Measurements from ENCODE around the gene NXN.

NXN gene

DNA sequence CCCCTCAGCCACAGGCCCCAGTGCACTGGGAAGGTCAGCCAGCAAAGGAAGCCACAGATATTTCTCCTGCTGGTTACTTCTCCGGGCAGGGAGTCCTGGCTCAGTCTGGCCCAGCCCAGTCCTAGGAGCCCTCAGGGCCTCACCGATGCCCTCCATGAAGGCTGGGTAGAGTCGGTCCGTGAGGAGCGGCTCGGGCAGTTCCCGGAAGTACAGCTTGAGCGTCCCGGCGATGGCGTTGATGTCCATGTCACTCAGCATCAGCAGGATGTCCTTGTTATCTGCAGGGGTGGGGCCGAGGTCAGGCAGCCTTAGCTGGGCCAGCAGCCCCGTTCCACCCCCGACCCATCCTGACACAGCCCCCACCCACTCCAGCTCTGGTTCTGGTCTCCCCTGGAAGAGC, 31.0 kb upstream of the NXN start:
- H3K27me3 ChIP-seq (ENCODE audit: insufficient read depth, poor library complexity, severe bottlenecking), result no peaks in the 10 kb centered on the region
- no peak for DNase-seq (ENCODE audit: low read depth in 1 of 2, low spot score in 1 of 2)
- TF ChIP-seq CTCF (IDR thresholded peaks at IDR 0.05; ENCODE audit: insufficient read depth, low read length), result no peak
- no peak for TF ChIP-seq SPI1 (IDR thresholded peaks at IDR 0.05; ENCODE audit: borderline replicate concordance, low read depth)
- TF ChIP-seq POLR2AphosphoS5 (IDR thresholded peaks at IDR 0.05; ENCODE audit: low read depth), result no peak
- TF ChIP-seq, protein P1, sequence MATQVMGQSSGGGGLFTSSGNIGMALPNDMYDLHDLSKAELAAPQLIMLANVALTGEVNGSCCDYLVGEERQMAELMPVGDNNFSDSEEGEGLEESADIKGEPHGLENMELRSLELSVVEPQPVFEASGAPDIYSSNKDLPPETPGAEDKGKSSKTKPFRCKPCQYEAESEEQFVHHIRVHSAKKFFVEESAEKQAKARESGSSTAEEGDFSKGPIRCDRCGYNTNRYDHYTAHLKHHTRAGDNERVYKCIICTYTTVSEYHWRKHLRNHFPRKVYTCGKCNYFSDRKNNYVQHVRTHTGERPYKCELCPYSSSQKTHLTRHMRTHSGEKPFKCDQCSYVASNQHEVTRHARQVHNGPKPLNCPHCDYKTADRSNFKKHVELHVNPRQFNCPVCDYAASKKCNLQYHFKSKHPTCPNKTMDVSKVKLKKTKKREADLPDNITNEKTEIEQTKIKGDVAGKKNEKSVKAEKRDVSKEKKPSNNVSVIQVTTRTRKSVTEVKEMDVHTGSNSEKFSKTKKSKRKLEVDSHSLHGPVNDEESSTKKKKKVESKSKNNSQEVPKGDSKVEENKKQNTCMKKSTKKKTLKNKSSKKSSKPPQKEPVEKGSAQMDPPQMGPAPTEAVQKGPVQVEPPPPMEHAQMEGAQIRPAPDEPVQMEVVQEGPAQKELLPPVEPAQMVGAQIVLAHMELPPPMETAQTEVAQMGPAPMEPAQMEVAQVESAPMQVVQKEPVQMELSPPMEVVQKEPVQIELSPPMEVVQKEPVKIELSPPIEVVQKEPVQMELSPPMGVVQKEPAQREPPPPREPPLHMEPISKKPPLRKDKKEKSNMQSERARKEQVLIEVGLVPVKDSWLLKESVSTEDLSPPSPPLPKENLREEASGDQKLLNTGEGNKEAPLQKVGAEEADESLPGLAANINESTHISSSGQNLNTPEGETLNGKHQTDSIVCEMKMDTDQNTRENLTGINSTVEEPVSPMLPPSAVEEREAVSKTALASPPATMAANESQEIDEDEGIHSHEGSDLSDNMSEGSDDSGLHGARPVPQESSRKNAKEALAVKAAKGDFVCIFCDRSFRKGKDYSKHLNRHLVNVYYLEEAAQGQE (IDR thresholded peaks at IDR 0.05; ENCODE audit: insufficient replicate concordance, low read depth), result no peak
- TF ChIP-seq GABPA (IDR thresholded peaks at IDR 0.05; ENCODE audit: low read depth), result no peak
- no peak overlapping the region for H3K4me3 ChIP-seq (replicated peaks; ENCODE audit: insufficient read depth, low read length)
- no peak overlapping the region for H3K27ac ChIP-seq (replicated peaks)

GRCh38 chr17:1010086-1010450, 30.5 kb upstream of the NXN start:
- DNase-seq (ENCODE audit: low read depth in 1 of 2, low spot score in 1 of 2), result no peak
- TF ChIP-seq POLR2AphosphoS5 (IDR thresholded peaks at IDR 0.05; ENCODE audit: low read depth), result no peak
- no peak for TF ChIP-seq GABPA (IDR thresholded peaks at IDR 0.05; ENCODE audit: low read depth)
- TF ChIP-seq, protein P1 (IDR thresholded peaks at IDR 0.05; ENCODE audit: insufficient replicate concordance, low read depth), result no peak
- TF ChIP-seq CTCF (IDR thresholded peaks at IDR 0.05; ENCODE audit: insufficient read depth, low read length), result no peak
- no peak for TF ChIP-seq SPI1 (IDR thresholded peaks at IDR 0.05; ENCODE audit: borderline replicate concordance, low read depth)
- no peaks in the 10 kb centered on the region for H3K27me3 ChIP-seq (ENCODE audit: insufficient read depth, poor library complexity, severe bottlenecking)
- H3K27ac ChIP-seq (replicated peaks), result no peak overlapping the region
- no peak overlapping the region for H3K4me3 ChIP-seq (replicated peaks; ENCODE audit: insufficient read depth, low read length)

GRCh38 chr17:1009229-1010085, 29.9 kb upstream of the NXN start:
- no peaks in the 10 kb centered on the region for H3K27me3 ChIP-seq (ENCODE audit: insufficient read depth, poor library complexity, severe bottlenecking)
- DNase-seq (ENCODE audit: low read depth in 1 of 2, low spot score in 1 of 2), result no peak
- H3K4me3 ChIP-seq (replicated peaks; ENCODE audit: insufficient read depth, low read length), result no peak overlapping the region
- TF ChIP-seq CTCF (IDR thresholded peaks at IDR 0.05; ENCODE audit: insufficient read depth, low read length) (no peak), POLR2AphosphoS5 (IDR thresholded peaks at IDR 0.05; ENCODE audit: low read depth) (no peak), SPI1 (IDR thresholded peaks at IDR 0.05; ENCODE audit: borderline replicate concordance, low read depth) (no peak), GABPA (IDR thresholded peaks at IDR 0.05; ENCODE audit: low read depth) (no peak)
- TF ChIP-seq, protein P1 (IDR thresholded peaks at IDR 0.05; ENCODE audit: insufficient replicate concordance, low read depth), result no peak
- no peak overlapping the region for H3K27ac ChIP-seq (replicated peaks)

All from HL-60 (cell line).